Tibial nerve (tissue), 4 donors: Measurements from ENCODE around the gene SLC14A1. TPM values are rescaled to one million over a fixed set of nuclear protein-coding genes. Genes with fewer than 3 reads are reported as not detected.

ENCODE experiments used
- DNase-seq, 2 donors: peaks; one replicate each; pipeline ENCODE4 v3.0.0-alpha.2; 2019; ENCODE audit warnings: low spot score in 2 of 2
- H3K27ac ChIP-seq, 4 donors: fragments of 200-600 bp; sonication (generic) in 3 of 4; one replicate each; pipeline ENCODE4 v1.5.1; 2017 to 2019; ENCODE audit warnings: mild to moderate bottlenecking in 1 of 4
- H3K27me3 ChIP-seq, 2 donors: fragments of 200-600 bp; sonication (generic) in 1 of 2; one replicate each; pipeline versions ENCODE4 v1.5.1 to v1.6.0; 2017 to 2019
- H3K36me3 ChIP-seq, 3 donors: fragments of 200-600 bp; sonication (generic); one replicate each; pipeline ENCODE4 v1.5.1; 2018 to 2019
- H3K4me1 ChIP-seq, 4 donors: fragments of 200-600 bp; sonication (generic) in 3 of 4; one replicate each; pipeline ENCODE4 v1.5.1; 2017 to 2019
- H3K4me3 ChIP-seq, 4 donors: fragments of 200-600 bp; sonication (generic) in 3 of 4; one replicate each; pipeline ENCODE4 v1.5.1; 2017 to 2019; ENCODE audit warnings: mild to moderate bottlenecking in 1 of 4, moderate library complexity in 1 of 4
- H3K9me3 ChIP-seq, 4 donors: fragments of 200-600 bp; sonication (generic) in 3 of 4; one replicate each; pipeline ENCODE4 v1.5.1; 2017 to 2019
- EP300 ChIP-seq, 2 donors: sonication (generic); formaldehyde crosslinking; IDR thresholded peaks; one replicate each; pipeline ENCODE4 v1.6.1; 2017; ENCODE audit warnings: antibody characterized with exemption in 2 of 2, mild to moderate bottlenecking in 1 of 2
- POLR2A ChIP-seq, 2 donors: fragments of 450-650 bp; IDR thresholded peaks; one replicate each; pipeline ENCODE4 v1.6.1; 2017; ENCODE audit warnings: antibody characterized with exemption in 2 of 2, mild to moderate bottlenecking in 2 of 2, moderate library complexity in 2 of 2
- WGBS, 2 donors: methylation state at CpG; one replicate each; pipeline ENCODE4 v1.1.5; 2018; 5-methylcytosine and 5-hydroxymethylcytosine counted together
- total RNA-seq, 4 donors: library from RNA; depleted of rRNA; stranded (reverse); fragments of >200 nt; gene quantifications; one replicate each; pipeline ENCODE4 v1.1.0, GENCODE V29; 2016
- TF ChIP-seq, protein P1 (sequence below), 5 experiments: fragments of 200-600 bp in 3 of 5; fragments of 450-650 bp in 2 of 5; sonication (generic) in 3 of 5; IDR thresholded peaks; one replicate each; pipeline ENCODE4 v1.5.1; 2016 to 2019; ENCODE audit warnings: antibody characterized with exemption in 5 of 5, mild to moderate bottlenecking in 3 of 5, moderate library complexity in 2 of 5

Gene SLC14A1
- total RNA-seq, result 1 to 10 TPM in 1 of 4 donors, under 1 TPM in 2, not detected in 1; 0.39 to 3.7 (median 0.60) TPM

DNA sequence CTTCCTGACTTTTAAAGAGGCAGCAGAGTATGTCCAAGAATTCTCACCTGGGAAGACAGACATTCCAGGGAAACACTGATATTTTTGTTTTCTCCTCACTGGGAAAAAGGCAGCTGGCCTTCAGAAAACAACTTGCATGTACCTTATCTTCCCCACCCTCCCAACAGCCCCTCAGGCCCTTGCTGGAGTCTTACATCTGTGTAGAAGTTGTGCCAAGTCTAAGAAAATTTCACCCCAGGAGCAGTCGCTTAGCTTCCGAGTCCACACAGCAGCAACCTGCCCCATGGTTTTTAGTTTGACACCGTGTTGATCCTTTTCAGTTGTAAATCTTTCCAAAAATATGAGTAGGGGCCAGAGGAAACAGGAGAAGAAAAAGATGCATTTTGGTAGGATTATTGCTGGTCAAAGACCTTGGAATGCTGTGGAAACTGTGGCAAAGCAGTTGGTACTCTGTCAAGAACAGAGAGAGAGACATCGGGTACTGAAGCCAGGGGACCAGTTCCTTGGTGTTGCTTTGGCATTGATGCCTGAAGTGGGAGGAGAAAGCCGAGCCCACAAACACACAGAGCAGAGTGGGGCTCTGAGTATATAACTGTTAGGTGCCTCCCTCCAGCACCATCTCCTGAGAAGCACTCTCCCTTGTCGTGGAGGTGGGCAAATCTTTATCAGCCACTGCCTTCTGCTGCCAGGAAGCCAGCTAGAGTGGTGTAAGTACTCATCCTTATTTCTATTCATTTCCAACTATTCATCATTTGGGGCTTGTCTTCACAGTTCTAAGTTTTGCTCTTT is at the start of gene SLC14A1:
Gene SLC14A1 (plus strand): TSS at position 615 of the 789 bp plus-strand sequence. CDS start 6,140 bp downstream, outside the sequence.
- 49 to 54% methylated on average over 6 of the region's 6 CpGs for WGBS, 2 donors
- H3K36me3 ChIP-seq, result no peaks in the 10 kb centered on the region
- no peak for DNase-seq
- TF ChIP-seq POLR2A (IDR thresholded peaks at IDR 0.05) (no peak), EP300 (IDR thresholded peaks at IDR 0.05) (no peak)
- TF ChIP-seq, protein P1, sequence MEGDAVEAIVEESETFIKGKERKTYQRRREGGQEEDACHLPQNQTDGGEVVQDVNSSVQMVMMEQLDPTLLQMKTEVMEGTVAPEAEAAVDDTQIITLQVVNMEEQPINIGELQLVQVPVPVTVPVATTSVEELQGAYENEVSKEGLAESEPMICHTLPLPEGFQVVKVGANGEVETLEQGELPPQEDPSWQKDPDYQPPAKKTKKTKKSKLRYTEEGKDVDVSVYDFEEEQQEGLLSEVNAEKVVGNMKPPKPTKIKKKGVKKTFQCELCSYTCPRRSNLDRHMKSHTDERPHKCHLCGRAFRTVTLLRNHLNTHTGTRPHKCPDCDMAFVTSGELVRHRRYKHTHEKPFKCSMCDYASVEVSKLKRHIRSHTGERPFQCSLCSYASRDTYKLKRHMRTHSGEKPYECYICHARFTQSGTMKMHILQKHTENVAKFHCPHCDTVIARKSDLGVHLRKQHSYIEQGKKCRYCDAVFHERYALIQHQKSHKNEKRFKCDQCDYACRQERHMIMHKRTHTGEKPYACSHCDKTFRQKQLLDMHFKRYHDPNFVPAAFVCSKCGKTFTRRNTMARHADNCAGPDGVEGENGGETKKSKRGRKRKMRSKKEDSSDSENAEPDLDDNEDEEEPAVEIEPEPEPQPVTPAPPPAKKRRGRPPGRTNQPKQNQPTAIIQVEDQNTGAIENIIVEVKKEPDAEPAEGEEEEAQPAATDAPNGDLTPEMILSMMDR (IDR thresholded peaks at IDR 0.05), result no peak
- H3K27me3 ChIP-seq, result no peaks in the 10 kb centered on the region
- H3K27ac ChIP-seq, result no peak within 1 kb of the TSS
- no peaks in the 10 kb centered on the region for H3K4me1 ChIP-seq
- H3K4me3 ChIP-seq, result no peak within 1 kb of the TSS
- no peaks in the 10 kb centered on the region for H3K9me3 ChIP-seq

DNA sequence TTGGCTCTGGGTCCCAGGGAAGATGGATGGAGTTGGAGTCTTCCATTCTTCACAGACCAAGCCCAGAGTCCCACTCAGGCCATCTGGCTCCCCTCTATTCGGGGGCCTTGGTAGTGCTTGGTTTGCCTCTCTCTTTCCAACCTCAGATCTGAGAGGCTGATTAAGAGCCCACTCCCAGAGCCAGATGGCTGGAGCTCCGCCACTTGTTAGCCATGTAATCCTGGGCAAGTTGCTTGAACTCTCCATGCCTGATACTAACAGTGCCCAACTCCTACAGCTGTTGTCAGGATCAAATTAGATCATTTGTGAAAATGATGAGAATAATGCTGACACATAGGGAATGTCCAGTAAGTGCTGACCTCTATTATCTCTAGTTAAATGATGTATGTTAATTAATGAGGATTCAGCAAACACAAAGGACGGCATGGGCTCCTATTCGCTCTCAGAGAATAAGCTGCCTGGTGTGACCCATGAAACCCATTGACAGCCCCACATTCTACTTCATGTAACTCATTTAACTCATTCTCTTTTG is 46.6 kb upstream of the SLC14A1 start:
- Histone ChIP-seq H3K4me3 (no peak overlapping the region), H3K27ac (no peak overlapping the region), H3K9me3 (no peaks in the 10 kb centered on the region), H3K36me3 (no peaks in the 10 kb centered on the region), H3K4me1 (no peaks in the 10 kb centered on the region), H3K27me3 (no peaks in the 10 kb centered on the region)
- TF ChIP-seq POLR2A (IDR thresholded peaks at IDR 0.05), result no peak
- TF ChIP-seq, protein P1 (IDR thresholded peaks at IDR 0.05), result no peak
- TF ChIP-seq EP300 (IDR thresholded peaks at IDR 0.05), result no peak
- 89 to 92% methylated on average over 4 of the region's 4 CpGs for WGBS, 2 donors
- no peak for DNase-seq

DNA sequence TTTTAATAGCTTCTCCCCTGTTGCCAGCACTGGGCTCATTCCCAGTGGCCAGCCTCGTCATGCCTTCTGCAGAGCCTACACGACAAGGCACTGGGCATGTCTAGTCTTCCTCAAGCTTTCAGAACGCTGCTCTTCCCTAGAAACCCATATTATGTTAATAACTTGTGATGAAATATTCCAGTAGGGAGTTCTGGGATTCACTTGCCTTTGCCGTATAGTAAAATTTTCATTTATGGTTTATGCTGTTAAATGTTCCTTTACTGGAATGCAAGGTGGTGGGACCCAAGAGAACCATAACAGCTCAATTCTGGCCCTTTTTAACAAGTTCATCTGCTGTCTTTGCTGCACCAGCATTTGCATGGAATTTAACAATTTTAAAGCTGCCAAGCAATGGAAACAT is 45.5 kb upstream of the SLC14A1 start:
- no peak for TF ChIP-seq EP300 (IDR thresholded peaks at IDR 0.05)
- no peak for TF ChIP-seq POLR2A (IDR thresholded peaks at IDR 0.05)
- TF ChIP-seq, protein P1 (IDR thresholded peaks at IDR 0.05), result no peak
- Histone ChIP-seq H3K4me3 (no peak overlapping the region), H3K27me3 (no peaks in the 10 kb centered on the region), H3K27ac (no peak overlapping the region), H3K36me3 (no peaks in the 10 kb centered on the region), H3K9me3 (no peaks in the 10 kb centered on the region), H3K4me1 (no peaks in the 10 kb centered on the region)
- WGBS, 2 donors, result 63 to 66% methylated on average over 4 of the region's 4 CpGs
- DNase-seq, result no peak

DNA sequence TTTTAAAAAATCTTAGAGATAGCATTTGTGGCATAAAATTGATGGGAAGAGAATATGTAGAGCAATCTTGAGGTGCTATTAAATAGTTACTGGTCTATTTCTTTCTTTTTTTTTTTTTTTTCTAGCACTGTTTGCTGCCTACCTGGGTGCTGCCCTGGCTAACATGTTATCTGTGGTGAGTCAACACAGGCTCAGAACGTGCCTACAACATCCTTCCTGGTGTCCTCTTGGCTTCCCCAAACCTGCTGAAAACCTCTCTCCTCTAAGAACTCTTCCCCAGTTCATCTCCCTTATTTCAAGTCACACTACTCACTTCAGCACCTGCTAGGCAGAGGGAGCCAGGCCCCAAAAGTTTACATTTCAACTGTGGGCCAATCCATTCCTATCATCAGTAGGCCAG is 45.1 kb upstream of the SLC14A1 start:
- no peaks in the 10 kb centered on the region for H3K4me1 ChIP-seq
- H3K4me3 ChIP-seq, result no peak overlapping the region
- TF ChIP-seq, protein P1 (IDR thresholded peaks at IDR 0.05), result no peak
- no peak for TF ChIP-seq EP300 (IDR thresholded peaks at IDR 0.05)
- TF ChIP-seq POLR2A (IDR thresholded peaks at IDR 0.05), result no peak
- 55 to 57% methylated on average over 1 of the region's 1 CpG for WGBS, 2 donors
- no peaks in the 10 kb centered on the region for H3K9me3 ChIP-seq
- no peaks in the 10 kb centered on the region for H3K36me3 ChIP-seq
- no peak for DNase-seq
- H3K27me3 ChIP-seq, result no peaks in the 10 kb centered on the region
- H3K27ac ChIP-seq, result no peak overlapping the region

DNA sequence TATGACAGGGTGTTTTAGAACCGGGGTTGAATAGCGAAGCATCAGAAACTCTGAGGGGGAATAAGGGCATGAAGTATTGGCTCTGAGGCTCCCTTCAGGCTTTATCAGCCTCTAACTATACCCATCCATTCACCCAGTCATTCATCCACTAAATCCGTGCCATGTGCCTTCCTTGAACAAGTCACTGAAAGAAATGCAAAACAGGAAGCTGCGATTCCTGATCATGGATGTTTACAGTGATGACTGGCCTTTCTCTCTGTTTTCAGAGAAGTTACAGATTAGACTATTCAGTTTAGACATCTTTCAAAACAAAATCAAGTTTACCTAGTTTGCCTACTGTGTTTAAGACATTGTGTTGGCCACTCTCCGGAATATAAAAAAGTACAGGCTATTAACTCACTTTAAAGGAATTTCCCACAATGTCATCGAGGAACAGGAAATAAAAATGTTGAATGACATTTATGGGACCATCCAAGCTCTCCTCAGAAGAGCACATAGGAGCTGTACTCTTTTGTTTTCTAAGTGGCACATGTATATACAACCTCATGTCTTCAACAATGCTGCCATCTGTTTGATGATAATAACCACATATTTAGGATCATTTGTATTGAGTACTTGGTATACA is 43.8 kb upstream of the SLC14A1 start:
- 77 to 85% methylated on average over 6 of the region's 6 CpGs for WGBS, 2 donors
- Histone ChIP-seq H3K27ac (no peak overlapping the region), H3K4me1 (no peaks in the 10 kb centered on the region), H3K27me3 (no peaks in the 10 kb centered on the region), H3K4me3 (no peak overlapping the region), H3K9me3 (no peaks in the 10 kb centered on the region), H3K36me3 (no peaks in the 10 kb centered on the region)
- DNase-seq, result no peak
- TF ChIP-seq POLR2A (IDR thresholded peaks at IDR 0.05) (no peak), EP300 (IDR thresholded peaks at IDR 0.05) (no peak)
- TF ChIP-seq, protein P1 (IDR thresholded peaks at IDR 0.05), result no peak
